ENCODE results near the gene CHAF1A.

DNA sequence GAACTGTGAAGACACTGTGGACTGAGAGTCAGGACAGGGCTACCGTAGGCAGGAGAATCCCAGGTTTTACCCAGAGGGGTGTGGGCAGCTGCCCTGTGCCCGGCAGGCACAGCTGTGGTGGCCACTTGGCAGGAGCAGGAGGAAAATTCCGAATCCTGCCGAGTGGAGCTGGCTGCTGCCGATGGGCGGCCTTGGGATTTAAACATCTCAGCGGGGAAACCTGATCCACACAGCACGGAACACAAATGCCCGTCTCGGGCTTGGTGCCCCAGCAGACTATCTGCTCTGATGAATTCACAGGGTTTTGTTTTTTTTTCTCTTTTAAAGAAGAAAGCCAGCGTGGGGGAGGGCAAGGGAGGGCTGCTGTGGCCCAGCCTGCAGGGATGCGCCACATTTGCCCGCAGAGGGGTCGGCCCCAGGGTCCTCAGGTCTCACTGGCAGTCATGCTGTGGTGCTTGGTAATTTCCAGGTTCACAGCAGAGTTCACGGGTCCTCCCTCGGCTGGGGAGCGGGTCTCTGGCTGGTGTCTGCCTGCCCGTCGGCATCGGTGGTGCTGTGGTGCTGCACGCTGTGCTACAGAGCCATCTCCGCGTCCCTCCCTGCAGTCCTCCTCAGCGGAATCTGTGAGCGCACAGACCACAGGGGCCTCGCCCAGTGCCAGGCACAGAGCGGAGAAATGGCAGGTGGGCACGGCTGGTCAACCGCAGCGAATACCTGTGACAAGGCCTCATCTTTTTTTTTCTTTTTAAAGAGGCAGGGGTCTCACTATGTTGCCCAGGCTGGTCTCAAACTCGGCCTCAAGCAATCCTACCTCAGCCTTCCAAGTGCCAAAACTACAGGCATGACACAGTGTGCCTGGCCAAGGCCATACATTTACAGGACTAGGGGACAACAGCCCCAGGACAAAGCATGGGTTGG lies 30.9 kb upstream of the CHAF1A start:
- TF ChIP-seq, protein P1, sequence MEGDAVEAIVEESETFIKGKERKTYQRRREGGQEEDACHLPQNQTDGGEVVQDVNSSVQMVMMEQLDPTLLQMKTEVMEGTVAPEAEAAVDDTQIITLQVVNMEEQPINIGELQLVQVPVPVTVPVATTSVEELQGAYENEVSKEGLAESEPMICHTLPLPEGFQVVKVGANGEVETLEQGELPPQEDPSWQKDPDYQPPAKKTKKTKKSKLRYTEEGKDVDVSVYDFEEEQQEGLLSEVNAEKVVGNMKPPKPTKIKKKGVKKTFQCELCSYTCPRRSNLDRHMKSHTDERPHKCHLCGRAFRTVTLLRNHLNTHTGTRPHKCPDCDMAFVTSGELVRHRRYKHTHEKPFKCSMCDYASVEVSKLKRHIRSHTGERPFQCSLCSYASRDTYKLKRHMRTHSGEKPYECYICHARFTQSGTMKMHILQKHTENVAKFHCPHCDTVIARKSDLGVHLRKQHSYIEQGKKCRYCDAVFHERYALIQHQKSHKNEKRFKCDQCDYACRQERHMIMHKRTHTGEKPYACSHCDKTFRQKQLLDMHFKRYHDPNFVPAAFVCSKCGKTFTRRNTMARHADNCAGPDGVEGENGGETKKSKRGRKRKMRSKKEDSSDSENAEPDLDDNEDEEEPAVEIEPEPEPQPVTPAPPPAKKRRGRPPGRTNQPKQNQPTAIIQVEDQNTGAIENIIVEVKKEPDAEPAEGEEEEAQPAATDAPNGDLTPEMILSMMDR (conservative IDR thresholded peaks at IDR 0.05) = no peak
- TF ChIP-seq ZFX (IDR thresholded peaks at IDR 0.05) = no peak
